Activated CD8-positive, alpha-beta memory T cell treated with anti-CD3 and anti-CD28 coated beads, Interleukin-2, amount 50 U/mL, for 48 hours (primary cell): ENCODE measurements around the gene REM2.
A peak's percentile ranks its signal among the peaks of the same experiment; 100 is the strongest.

Experiments
- DNase-seq: peaks from one replicate; pipeline ENCODE4 v3.0.0-alpha.2; 2020

REM2 gene

GRCh38 chr14:22875003-22875747 is 7.8 kb upstream of the REM2 start:
- DNase-seq, result no peak

GRCh38 chr14:22875748-22876319 is 7.2 kb upstream of the REM2 start:
- DNase-seq, result no peak

DNA sequence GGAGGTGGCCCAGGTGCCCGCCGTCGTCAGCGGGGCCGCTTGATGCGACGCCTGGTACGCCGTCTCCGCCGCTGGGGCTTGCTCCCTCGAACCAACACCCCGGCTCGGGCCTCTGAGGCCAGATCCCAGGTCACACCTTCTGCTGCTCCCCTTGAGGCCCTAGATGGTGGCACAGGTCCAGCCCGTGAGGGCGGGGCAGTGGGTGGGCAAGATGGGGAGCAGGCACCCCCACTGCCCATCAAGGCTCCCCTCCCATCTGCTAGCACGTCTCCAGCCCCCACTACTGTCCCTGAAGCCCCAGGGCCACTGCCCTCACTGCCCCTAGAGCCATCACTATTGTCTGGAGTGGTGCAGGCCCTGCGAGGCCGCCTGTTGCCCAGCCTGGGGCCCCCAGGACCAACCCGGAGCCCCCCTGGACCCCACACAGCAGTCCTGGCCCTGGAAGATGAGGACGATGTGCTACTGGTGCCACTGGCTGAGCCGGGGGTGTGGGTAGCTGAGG is 6.0 kb upstream of the REM2 start:
- no peak for DNase-seq

- no peak for DNase-seq
Observed at GRCh38 chr14:22878271-22879246, 4.5 kb upstream of the REM2 start.

DNA sequence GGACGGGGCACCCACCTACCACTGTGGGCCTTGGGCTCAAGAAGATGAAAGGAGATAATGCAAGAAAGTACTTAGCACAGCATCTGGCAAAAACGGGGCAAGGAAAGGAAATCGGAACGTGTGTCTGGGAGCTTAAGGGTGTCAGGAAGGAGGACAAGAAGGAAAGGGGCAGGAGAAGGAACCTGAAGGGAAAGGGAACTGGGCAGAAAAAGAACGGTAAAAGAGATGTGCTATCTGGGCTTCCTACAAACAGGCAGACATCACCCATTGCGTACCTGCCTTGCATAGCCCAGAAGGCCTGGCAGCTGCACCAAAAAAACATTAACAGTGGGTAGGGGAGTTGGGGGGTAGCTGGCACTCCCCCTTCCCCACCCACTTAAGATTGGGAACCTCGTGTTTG is 958 bp upstream of the REM2 start:
- DNase-seq, result no peak

DNA sequence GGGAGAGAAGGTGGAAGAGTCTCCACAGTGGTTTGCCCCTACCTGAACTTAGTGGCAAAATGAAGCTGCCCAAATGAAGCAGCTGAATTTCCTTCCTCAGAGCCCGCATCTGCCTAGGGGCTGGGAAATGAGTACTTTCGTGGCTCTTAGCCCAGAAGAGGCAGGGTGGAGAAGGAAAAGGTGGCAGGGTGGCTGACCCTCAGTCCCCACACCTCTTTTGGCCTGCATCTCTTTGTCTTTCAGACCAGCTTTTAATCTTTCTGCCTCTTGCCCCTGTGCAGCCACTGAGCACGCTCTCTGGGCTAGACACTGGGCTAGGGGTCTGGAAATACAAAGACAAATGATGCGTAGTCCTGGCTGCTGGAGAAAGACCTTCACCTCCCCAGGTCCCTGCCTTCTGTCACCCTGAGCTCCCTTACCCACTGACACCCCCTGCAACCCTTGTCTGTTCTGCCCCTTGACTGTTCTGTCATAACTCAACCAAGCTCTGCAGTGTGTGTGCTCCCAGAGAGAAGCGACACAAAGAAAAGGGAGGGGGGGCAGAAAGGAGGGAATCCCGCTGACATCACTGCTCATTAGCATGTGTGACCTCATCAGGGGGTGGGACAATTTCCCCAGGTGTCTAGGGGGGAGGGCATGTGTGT is 371 bp upstream of the REM2 start:
- no peak for DNase-seq

DNA sequence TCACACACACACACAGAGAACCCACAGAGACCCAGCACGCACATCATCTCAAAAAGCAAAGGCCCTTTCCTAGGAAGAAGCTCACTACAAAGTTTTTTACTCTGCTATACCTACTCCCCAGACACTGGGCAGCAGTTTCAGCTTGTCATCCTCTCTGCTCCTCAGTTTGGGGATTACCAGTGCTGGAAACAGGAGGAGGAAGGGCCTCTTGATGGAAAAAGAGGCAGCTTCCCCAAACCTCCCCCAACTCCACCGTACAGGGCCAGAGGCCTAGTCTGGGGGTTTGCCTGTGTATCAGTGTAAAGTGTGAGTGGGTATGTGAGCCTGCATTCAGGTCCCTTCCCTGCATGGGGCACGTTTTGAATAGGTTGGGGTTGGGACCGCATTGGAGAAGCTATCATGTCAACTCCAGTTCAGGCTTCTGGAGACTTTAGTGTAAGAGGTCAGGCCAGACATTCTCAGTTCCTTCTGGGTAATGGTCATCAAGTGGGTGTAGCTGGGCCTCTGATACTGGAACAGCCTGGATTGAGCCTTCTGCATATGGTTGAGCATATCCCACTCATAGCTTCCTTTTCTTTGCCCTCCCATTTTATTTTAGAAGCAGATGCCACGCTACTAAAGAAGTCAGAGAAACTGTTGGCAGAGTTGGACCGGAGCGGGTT is 1.2 kb downstream of the REM2 start:
- DNase-seq, result no peak

- no peak for DNase-seq
Observed at GRCh38 chr14:22884738-22885523, 1.9 kb downstream of the REM2 start.

DNA sequence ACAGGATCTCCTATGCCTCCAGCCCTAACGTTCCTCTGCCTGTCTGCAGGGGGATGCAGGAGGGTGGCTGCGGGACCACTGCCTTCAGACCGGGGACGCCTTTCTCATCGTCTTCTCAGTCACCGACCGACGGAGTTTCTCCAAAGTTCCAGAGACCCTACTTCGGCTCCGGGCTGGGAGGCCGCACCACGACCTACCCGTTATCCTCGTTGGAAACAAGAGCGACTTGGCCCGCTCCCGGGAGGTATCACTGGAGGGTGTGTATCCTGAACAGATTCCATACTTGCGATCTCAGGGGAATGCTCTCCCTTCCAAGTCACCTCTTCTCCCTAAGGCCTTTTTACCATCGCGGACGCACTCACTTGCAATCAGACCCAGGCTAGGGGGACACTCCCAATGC is 3.0 kb downstream of the REM2 start:
- no peak for DNase-seq

DNA sequence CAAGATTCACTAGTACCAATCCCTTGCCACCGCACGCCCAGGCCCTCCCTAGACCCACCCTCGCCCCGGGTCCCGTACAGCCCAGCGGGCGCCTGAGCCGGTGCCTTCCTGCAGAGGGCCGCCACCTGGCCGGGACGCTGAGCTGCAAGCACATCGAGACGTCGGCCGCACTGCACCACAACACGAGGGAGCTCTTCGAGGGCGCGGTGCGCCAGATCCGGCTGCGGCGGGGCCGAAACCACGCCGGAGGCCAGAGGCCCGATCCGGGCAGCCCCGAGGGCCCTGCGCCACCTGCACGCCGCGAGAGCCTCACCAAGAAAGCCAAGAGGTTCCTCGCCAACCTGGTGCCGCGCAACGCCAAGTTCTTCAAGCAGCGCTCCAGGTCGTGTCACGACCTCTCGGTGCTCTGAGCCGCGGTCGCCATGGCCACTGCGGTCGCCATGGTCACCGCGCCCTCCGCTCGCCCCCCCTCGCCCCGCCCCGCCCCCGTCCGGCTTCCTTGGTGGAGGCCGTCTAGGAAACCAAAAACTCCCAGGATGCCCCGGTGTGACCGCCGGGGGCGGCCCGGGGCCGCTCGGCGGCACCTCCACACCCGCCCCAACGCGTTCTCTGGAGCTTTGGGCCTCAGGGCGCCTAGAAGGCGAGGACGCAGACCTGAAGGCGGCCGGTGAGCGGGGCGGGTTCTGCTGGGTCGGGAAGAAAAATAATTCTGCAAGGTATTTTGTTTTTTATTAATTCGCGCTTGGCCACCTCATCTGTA is 3.7 kb downstream of the REM2 start:
- peak; percentile 81 for DNase-seq

- no peak for DNase-seq
Observed at GRCh38 chr14:22887260-22887989, 4.4 kb downstream of the REM2 start.

- DNase-seq, result peak; percentile 71
Observed at GRCh38 chr14:22887990-22888378, 5.0 kb downstream of the REM2 start.

GRCh38 chr14:22888662-22889061 is 5.6 kb downstream of the REM2 start:
- no peak for DNase-seq

DNA sequence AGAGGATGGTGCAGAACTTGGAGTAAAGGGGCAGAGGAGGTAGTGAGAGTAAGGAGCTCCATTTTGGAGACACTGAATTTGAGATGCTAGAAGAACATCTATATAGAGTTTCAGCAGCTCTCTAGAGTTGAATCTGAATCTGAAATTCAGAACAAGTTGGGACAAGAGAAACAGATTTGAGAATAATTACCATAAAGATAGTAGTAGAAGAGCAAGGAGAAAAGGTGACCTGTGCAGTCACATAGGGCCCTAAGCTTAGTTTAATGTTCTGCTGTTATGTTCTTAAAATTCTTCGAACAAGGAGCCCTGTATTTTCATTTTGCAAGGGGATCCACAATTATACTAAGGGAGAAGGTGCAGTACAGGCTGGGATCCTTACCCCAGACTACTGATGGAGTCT is 7.4 kb downstream of the REM2 start:
- DNase-seq, result no peak

DNA sequence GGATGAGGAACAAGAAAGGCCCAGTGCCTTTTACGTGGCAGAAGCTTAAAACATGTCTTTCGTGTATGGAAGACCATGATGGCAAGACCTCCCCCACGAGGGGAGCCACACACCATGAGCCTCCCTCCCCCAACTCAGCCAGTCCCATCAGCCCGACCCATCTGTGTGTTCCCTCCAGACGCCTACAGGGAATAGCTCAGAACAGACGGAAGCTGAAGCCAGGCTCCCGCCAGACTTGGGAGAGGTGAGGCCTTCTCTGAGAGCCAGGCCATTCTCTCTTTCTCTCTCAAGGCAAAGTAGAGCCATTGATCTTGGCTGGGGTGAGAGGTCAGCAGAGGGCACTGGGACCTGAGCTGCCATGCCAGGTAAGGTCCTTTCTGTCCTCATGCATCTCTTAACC is 9.5 kb downstream of the REM2 start:
- DNase-seq, result no peak

DNA sequence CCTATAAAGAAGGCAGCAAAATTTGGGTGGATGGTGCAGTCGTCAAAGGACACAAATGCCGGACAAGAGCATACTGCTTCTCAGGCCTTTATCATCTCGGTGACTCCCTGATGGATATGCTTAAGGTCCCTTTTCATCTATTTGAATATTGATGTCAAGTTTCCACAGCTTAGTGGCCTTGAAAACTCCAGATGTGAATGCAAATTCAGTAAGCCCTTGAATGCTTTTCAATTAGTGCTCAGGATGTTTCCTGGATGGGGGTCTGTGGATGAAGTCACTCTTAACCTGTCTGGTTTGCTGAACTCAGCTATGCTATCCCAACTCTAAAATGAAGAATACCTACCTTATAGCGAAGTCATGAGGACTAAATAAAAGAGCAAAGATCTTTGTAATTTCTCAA is 10.7 kb downstream of the REM2 start:
- no peak for DNase-seq

- DNase-seq, result no peak
Observed at GRCh38 chr14:22895402-22895801, 12.4 kb downstream of the REM2 start.

DNA sequence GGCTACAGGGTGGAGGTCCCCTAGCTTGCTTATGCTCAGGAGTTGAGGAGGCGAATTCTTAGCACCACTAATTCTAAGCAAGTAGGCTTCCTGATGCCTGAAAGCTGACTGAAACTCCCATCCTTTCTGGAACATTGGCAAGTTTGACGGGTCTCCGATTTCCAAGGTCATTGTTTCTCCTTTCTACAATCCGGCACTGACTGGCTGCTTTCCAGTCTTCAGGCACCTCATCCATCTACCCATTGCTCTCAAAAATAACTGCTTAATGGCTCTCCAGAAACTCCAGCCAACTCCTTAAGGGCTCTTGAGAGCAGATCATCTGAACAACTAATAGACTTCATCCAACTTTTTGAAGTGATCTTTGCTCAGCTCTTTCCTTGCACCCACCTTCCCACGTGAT is 13.3 kb downstream of the REM2 start:
- DNase-seq, result no peak

GRCh38 chr14:22896760-22897159 is 13.7 kb downstream of the REM2 start:
- DNase-seq, result no peak

GRCh38 chr14:22897357-22897756 is 14.3 kb downstream of the REM2 start:
- no peak for DNase-seq
